HG02759 (cell line): ENCODE measurements around the gene STAT6.

Experiments used
- ATAC-seq: cut with Tn5 transposase; IDR thresholded peaks from one replicate; pipeline ENCODE4 v1.9.1; 2021; ENCODE audit warnings: mild to moderate bottlenecking, moderate library complexity; ENCODE audit not compliant: unreplicated experiment

Gene STAT6, protein sequence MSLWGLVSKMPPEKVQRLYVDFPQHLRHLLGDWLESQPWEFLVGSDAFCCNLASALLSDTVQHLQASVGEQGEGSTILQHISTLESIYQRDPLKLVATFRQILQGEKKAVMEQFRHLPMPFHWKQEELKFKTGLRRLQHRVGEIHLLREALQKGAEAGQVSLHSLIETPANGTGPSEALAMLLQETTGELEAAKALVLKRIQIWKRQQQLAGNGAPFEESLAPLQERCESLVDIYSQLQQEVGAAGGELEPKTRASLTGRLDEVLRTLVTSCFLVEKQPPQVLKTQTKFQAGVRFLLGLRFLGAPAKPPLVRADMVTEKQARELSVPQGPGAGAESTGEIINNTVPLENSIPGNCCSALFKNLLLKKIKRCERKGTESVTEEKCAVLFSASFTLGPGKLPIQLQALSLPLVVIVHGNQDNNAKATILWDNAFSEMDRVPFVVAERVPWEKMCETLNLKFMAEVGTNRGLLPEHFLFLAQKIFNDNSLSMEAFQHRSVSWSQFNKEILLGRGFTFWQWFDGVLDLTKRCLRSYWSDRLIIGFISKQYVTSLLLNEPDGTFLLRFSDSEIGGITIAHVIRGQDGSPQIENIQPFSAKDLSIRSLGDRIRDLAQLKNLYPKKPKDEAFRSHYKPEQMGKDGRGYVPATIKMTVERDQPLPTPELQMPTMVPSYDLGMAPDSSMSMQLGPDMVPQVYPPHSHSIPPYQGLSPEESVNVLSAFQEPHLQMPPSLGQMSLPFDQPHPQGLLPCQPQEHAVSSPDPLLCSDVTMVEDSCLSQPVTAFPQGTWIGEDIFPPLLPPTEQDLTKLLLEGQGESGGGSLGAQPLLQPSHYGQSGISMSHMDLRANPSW

DNA sequence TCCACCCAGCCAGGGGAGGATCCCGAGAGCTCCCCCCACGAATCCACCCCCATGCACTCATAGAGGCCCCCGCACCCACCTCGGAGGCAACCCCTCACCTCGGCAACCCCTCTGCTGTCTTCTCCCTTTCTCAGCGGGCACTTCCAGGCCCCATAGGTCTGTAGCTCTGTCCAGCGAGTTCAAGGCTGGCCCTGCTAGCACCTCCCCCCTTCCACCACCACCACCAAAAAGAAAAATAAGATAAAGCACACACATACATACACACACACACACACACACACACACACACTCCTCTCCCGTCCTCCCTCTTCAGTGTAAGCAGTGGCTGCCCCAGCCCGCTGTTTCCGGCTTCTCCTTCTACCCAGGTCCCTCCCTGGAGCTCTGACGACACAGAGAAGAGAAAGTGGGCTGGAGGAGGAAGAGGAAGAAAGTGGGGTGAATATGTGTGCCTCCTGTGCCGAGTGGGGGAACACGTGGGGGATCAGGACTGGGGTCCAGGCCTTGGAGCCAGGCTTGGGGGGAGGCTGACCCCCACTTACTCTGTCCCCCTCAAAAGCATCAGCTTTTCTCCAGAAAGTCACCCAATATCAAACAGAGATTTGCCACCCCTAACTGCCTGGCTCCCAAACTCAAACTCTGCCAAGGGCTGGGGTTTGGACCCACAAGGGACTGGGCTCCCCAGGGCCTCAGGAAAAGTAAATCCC, at the start of gene STAT6:
TSS of gene STAT6 (minus strand) at position 332 of the 704 bp plus-strand sequence. CDS start 3,084 bp downstream, outside the sequence.
- peak; percentile 53 for ATAC-seq

DNA sequence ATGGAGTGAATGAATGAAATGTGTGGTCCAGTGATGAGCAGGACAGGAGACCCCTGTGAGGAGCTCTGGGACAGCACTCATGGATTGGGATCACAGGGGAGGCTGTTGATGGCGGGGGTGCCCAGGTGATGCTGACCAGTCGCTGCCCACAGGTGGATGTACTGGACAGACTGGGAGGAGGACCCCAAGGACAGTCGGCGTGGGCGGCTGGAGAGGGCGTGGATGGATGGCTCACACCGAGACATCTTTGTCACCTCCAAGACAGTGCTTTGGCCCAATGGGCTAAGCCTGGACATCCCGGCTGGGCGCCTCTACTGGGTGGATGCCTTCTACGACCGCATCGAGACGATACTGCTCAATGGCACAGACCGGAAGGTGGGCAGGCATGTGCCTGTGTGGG, 49.6 kb upstream of the STAT6 start:
- ATAC-seq, result no peak

DNA sequence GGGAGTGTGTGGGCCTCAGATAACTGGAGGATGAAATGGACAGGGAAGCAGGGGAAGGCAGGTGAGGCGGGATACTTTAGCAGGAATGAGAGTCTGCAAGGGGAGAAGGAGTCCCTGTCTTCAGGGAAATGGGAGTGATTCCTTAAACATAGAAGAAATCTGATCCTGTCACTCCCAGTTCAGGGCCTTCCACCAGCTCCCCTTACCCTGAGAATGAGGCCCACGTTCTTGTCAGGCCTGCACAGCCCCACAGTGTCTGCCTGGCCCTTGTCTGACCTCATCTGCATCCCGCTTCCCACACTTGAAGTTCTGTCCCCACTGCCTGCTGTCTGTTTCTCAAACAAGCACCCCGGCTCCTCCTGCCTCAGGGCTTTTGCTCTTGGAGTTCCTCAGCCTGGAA, 48.9 kb upstream of the STAT6 start:
- no peak for ATAC-seq

DNA sequence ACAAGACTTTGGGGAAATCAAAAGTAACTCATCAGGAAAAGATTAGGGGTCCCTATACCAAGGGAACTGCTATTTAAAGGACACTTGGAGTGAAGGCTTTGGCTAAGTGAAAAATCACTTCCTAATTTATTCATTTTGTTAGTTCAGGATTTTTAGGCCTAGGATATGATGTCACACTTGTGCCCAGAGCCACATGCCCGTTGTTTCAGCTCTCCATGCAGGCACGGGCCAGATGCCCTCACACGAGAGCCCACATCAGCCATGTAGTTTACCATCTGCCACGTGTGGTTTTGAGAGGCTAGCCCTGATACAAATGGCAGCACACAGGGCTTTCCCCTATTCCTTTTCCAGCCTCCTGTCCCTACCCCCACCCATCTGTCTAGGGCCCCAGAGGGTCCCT, 48.1 kb upstream of the STAT6 start:
- ATAC-seq, result no peak

DNA sequence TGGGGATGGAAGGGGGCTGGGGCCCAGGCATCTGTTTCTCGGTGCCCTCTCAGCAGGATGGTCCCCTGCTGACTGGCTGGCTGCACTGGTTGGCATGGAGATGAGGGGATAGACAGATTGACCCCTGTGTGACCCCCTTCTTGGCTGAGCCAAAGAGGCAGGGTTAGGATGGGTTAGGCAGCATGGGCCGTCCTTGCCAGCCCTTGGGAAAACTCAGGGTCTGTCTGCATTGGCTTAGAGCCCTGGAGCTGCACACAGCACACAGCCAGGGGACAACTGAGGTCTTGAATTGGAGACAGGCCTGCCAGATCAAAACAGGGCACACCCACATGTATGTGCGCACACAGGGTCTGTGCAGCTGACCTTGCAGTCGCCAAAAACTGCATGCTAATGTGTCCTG, 47.5 kb upstream of the STAT6 start:
- no peak for ATAC-seq

DNA sequence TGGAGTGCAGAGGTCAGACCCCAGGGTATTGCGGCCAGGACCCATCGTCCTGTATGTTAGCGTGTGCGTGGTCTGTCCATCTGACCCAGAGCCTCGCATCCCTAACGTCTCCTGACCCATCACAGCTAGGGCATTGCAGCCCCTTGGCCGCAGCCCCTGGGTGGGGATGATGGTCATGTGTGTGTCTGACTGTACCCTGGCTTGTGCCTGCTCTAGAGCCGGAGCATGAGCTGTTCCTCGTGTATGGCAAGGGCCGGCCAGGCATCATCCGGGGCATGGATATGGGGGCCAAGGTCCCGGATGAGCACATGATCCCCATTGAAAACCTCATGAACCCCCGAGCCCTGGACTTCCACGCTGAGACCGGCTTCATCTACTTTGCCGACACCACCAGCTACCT, 47.0 kb upstream of the STAT6 start:
- ATAC-seq, result no peak

DNA sequence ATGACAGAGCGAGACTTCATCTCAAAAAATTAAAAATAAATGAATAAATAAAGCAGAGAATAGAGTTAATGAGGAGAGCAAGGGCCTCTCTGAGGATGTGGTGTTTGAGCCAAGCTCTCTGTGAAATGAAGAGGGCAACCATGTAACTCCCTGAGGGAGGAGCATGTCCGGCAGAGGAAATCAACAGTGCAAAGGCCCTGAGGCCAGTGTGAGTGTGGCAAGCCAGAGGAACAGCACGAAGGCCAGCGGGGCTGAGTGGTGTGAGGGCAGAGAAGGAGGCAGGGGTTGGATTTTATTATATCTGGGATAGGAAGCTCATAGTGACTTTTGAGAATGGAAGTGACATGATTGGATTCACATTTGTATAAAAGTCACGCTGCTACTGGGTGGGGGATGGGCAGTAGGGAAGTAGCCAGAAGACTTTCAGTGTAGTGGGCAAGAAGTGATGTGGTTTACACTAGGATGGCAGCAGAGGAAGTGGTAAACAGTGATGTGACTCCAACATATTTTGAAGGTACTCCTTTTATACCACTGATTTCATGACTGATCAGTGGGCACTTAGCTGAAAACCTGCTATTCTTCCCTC, 46.5 kb upstream of the STAT6 start:
- no peak for ATAC-seq

DNA sequence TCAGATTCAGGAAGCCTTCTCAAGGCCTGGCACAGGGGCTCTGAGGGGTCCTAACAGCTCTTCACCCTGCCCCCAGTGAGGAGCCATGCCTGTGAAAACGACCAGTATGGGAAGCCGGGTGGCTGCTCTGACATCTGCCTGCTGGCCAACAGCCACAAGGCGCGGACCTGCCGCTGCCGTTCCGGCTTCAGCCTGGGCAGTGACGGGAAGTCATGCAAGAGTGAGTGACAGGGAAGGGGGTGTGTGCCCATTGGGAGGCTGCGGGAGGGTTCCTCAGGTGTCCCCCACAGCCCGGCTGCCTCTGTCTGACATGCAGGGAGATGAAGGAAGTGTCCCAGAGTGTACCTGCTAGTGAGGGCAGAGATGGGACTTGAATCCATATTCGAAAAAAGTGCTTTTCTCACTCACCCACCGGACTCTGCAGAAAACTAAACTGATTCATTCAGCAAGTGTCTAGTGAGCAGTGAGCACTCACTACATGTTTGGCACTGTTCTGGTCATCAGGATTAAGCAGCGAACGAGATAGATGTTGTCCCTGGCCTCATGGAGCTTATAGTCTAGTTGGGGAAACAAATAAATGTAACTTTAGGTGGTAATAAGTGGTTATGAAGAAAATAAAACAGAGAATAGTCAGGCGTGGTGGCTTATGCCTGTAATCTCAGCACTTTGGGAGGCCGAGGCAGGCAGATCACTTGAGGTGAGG, 45.7 kb upstream of the STAT6 start:
- no peak for ATAC-seq

DNA sequence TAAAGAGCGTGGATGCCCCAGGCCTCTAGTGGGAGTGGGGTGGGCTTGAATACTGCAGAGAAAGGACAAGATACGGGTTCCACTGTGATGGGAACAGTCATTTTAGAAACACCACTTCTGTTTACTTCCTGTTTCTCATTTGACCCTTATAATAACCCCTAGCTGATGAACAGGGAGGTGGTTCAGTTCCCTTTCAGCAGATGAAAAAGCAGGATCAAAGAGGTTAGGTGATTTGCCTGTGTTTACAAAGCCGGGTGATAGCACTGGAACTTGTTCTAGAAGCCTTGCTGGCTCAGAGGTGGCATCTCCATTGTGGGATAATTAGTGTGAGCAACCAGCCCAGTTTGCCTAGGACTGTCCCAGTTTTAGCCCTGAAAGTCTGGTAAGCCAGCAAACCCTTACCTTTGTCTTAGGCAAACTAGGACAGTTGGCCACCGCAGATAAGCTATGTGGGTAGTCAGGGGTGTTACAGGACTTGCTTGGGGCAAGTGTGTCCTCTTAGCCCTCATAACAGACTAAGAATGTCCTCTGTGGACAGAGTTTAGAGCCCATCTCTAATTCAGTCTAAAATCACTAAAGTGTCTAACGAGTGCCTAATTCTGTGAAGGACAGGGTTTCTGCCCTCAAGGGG, 43.8 kb upstream of the STAT6 start:
- no peak for ATAC-seq

DNA sequence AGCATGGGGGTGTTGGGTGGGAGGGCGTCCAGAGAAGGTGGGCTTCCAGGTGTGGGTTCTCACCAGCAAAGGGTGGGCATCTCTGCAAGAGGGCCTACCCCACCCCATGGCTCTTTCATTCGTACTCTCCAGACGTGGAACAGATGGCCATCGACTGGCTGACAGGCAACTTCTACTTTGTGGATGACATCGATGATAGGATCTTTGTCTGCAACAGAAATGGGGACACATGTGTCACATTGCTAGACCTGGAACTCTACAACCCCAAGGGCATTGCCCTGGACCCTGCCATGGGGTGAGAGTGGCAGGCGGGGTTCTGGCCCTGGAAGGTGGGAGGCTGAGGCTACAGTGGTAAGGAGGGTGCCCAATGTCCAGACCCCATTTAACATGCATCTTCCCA, 42.9 kb upstream of the STAT6 start:
- no peak for ATAC-seq

GRCh38 chr12:57153415-57153997, 42.3 kb upstream of the STAT6 start:
- no peak for ATAC-seq

- no peak for ATAC-seq
Observed at GRCh38 chr12:57152639-57153038, 41.5 kb upstream of the STAT6 start.

DNA sequence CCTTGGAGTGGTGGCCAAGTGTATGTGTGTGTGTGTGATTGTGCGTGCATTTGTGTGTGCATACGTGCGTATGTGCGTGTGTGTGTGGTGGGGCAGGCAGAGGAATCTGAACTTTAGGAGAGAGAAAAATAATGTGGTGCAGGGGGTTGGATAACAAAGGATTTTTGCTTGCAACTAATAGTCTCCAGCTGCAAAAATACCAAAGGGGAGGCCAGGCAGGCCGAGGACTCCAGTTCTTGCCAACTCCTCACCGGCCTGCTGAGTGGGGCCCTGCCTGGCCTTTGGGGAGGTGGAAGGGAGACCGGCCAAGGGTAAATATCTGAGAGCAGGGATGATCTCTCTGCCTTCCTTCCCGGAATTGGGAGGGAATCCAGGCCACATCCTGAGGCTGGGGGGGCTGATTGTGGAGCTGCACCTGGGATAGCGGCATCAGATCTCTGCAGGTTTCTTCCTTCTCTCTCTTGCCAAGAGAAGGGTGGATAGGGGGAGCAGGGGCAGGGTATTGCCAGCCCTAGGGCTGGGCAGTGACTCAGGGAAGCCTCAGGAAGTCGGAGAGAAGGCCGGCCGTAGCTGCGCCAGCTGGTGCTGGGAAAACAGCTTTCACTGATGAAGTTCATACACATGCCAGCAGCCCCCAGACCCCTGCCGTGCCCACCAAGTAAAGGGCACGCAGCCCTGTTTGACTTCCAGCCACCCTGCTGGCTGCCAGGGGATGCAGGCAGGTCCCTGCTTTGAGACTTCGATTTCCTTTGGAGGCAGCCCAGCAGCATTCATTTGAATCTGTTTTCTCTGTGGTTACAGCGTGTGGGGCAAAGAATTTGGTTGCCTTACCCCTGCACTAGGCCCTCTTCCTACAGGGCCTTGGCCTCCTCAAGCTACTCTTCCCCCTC, 40.8 kb upstream of the STAT6 start:
- no peak for ATAC-seq

- no peak for ATAC-seq
Observed at GRCh38 chr12:57150400-57151000, 39.3 kb upstream of the STAT6 start.

DNA sequence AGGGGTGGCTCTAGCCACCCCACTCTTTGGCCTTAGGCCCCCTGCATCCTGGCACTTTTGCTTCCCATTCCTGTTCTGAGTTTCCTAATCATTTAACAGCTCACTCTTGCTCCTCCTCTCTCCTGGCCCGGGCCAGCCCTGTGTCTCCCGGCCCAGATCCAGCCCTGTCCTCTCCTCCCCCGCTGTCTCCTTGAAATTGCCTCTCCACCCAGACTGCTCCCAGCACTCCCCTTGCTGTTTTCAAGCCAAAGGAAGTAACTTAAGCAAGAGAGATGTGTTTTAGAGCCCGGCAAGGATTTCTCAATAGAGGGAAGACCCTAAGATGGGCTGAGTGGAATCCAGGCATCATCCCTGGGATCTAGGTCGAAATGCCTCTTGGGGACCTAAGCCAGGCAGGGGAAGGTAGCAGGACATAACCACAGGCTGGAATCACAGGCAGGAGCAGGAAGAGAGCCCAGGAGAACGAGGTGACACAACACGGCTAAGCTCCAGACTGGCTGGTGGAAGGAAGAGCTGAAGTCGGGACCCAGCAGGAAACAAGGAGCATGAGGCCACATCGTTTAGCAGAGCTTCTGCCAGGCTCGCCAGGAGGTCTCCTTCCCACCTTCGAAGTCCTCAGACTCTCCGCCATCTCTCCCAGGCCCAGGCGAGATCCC, 38.2 kb upstream of the STAT6 start:
- ATAC-seq, result no peak

DNA sequence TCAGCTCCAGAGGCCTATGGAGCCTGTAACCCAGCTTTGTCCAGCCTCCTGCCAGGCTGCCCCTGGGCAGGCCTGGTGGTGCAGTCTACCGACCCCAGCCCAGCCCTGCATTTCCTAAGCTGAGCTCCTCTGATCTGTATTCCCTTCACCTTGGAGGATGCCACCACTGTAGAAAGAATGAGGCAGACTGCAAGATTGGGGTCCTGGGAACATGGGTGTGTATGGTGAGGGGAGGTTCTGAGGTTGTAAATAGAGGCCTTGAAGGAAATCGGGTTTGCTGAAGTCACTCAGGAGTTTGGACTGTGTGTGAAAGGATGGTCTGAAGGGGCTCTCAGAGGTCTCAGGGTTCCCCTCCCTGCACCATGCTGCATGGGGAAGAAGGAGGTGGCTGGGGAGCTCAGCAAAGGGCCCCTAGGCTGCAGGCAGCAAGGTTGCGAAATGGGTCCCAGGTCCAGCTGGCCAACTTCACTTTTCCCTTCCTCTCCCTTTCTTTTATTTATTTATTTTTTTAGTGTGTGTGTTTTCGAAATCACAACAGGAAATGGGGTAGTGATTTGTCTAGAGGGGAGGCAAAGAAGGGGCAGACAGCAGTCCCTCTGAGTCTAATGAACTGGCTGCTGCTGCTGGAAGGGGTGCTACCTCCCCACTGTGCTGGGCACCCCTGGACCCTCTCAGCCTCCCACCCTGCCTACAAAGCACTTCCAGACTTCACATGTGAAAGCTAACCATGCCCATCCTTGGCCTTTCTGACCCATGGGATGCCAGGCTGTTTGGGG, 37.5 kb upstream of the STAT6 start:
- ATAC-seq, result no peak
